ENCODE data around the gene JOSD2.

Gene JOSD2

DNA sequence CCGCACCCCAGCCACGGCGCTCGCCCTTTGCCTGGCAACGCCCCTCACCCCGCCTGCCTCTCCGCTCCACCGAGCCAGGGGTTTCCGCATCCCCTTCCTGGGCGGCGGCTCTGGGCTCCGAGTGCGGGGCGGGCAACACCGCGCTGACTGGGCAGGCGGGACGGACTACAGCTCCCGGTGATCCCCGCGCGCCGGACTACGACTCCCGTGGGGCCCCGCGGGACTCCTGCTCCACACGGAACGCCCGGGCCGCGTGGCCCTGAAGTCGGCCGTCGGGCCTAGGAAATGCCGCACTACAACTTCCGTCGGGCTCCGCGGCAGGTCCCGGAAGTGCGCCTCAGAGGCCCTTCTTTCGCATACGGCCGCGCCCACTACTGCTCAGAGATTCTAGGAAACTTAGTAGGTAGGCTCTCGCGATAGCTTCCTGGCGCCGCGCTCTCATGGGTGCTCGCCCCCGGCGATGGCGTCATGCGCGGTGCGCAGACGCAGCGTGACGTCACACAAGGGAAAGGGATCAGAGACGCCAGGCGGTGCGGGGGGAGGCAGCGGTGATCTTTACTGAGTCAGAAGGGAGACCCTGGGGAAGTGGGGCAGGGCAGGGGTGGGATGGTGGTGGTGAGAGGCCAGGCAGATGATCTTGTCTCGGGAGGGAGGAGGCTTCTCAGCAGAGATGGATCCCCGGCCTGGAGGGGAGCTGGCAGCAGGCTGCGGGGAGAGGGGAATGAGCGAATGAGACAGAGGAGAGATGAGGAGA lies at the start of gene JOSD2:
TSS of gene JOSD2 (minus strand) at position 123 of the 754 bp plus-strand sequence. CDS start 760 bp downstream, outside the sequence.
- in situ Hi-C loops (cut with HindIII; ENCODE audit: low sequenced_read_pairs), result no loop called here
- peak; percentile 98 for DNase-seq (ENCODE audit: low read depth)
- no peak for TF ChIP-seq CTCF (IDR thresholded peaks at IDR 0.05; ENCODE audit: low read depth, low read length, missing control alignments)
- H3K4me3 ChIP-seq (ENCODE audit: low read depth, low read length), result peak within 1 kb of the TSS; percentile 80

- no peak for TF ChIP-seq CTCF (IDR thresholded peaks at IDR 0.05; ENCODE audit: low read depth, low read length, missing control alignments)
- no peak for DNase-seq (ENCODE audit: low read depth)
- H3K4me3 ChIP-seq (ENCODE audit: low read depth, low read length), result no peak overlapping the region
- in situ Hi-C loops (cut with HindIII; ENCODE audit: low sequenced_read_pairs), result no loop called here
Observed at GRCh38 chr19:50559636-50560035, 48.6 kb upstream of the JOSD2 start.

GRCh38 chr19:50558449-50558848 lies 47.5 kb upstream of the JOSD2 start:
- DNase-seq (ENCODE audit: low read depth), result no peak
- no peak overlapping the region for H3K4me3 ChIP-seq (ENCODE audit: low read depth, low read length)
- in situ Hi-C loops (cut with HindIII; ENCODE audit: low sequenced_read_pairs), result no loop called here
- no peak for TF ChIP-seq CTCF (IDR thresholded peaks at IDR 0.05; ENCODE audit: low read depth, low read length, missing control alignments)

GRCh38 chr19:50558039-50558438 lies 47.0 kb upstream of the JOSD2 start:
- in situ Hi-C loops (cut with HindIII; ENCODE audit: low sequenced_read_pairs), result no loop called here
- no peak overlapping the region for H3K4me3 ChIP-seq (ENCODE audit: low read depth, low read length)
- TF ChIP-seq CTCF (IDR thresholded peaks at IDR 0.05; ENCODE audit: low read depth, low read length, missing control alignments), result no peak
- DNase-seq (ENCODE audit: low read depth), result no peak

- no peak overlapping the region for H3K4me3 ChIP-seq (ENCODE audit: low read depth, low read length)
- in situ Hi-C loops (cut with HindIII; ENCODE audit: low sequenced_read_pairs), result no loop called here
Observed at GRCh38 chr19:50557009-50557613, 46.1 kb upstream of the JOSD2 start.

More at GRCh38 chr19:50557009-50557613, 46.1 kb upstream of the JOSD2 start:
- DNase-seq (ENCODE audit: low read depth), result no peak
- no peak for TF ChIP-seq CTCF (IDR thresholded peaks at IDR 0.05; ENCODE audit: low read depth, low read length, missing control alignments)

All from astrocyte of the cerebellum (primary cell).